ENCODE results near the gene SGCE.

DNA sequence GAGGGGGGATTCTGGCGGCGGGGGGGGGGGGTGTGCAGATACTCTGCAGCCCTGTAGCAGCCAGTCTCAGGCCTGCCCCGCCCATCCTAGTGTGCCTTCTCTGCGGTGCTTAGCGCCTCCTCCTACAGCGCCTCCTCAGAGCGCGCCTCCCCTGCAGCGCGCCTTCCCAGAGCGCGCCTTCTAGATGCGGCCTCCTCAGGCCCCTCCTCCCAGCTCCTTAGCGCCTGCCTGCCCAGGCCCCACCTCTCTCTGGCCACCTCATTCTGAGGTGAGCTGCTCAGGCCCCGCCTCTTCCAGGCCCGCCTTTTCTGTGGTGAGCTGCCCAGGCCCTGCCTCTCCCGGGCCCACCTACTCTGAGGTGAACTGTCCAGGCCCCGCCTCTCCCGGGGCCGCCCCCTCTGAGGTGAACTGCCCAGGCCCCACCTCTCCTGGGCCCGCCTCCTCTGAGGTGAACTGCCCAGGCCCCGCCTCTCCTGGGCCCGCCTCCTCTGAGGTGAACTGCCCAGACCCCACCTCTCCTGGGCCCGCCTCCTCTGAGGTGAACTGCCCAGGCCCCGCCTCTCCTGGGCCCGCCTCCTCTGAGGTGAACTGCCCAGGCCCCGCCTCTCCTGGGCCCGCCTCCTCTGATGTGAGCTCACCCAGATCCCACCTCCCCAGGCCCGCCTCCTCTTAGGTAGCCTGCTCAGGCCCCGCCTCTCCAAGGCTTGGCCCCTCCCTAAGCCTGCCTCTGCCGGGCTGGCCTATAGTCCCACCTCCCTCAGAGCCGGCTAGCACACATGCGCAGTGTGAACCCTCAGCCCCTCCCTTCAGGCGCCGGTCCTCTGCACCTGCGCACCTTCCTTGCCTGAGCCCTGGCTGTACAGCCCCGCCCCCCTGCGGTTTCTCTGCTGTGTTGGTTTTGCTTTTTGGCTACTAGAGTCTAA lies 2.1 kb upstream of the SGCE start:
- TF ChIP-seq, protein P1, sequence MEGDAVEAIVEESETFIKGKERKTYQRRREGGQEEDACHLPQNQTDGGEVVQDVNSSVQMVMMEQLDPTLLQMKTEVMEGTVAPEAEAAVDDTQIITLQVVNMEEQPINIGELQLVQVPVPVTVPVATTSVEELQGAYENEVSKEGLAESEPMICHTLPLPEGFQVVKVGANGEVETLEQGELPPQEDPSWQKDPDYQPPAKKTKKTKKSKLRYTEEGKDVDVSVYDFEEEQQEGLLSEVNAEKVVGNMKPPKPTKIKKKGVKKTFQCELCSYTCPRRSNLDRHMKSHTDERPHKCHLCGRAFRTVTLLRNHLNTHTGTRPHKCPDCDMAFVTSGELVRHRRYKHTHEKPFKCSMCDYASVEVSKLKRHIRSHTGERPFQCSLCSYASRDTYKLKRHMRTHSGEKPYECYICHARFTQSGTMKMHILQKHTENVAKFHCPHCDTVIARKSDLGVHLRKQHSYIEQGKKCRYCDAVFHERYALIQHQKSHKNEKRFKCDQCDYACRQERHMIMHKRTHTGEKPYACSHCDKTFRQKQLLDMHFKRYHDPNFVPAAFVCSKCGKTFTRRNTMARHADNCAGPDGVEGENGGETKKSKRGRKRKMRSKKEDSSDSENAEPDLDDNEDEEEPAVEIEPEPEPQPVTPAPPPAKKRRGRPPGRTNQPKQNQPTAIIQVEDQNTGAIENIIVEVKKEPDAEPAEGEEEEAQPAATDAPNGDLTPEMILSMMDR (IDR thresholded peaks at IDR 0.05): no peak
- TF ChIP-seq EZH2 (IDR thresholded peaks at IDR 0.05; ENCODE audit: borderline replicate concordance, insufficient read depth, low read depth, low read length, poor library complexity, severe bottlenecking): no peak
